Stimulated activated CD4-positive, alpha-beta T cell treated with anti-CD3 and anti-CD28 coated beads, Interleukin-12 subunit alpha, Interleukin-12 subunit beta, amount 100 ng/mL, for 4 hours (primary cell): Measurements from ENCODE around the gene OR10J5.
"Not testable (repeated sequence)": the region's sequence is repeated elsewhere in the genome, so short reads cannot be mapped to it uniquely, and the experiment has no call there.

Experiments used
- DNase-seq: peaks from one replicate; pipeline ENCODE4 v3.0.0-alpha.2; 2020

Gene OR10J5, protein sequence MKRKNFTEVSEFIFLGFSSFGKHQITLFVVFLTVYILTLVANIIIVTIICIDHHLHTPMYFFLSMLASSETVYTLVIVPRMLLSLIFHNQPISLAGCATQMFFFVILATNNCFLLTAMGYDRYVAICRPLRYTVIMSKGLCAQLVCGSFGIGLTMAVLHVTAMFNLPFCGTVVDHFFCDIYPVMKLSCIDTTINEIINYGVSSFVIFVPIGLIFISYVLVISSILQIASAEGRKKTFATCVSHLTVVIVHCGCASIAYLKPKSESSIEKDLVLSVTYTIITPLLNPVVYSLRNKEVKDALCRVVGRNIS

DNA sequence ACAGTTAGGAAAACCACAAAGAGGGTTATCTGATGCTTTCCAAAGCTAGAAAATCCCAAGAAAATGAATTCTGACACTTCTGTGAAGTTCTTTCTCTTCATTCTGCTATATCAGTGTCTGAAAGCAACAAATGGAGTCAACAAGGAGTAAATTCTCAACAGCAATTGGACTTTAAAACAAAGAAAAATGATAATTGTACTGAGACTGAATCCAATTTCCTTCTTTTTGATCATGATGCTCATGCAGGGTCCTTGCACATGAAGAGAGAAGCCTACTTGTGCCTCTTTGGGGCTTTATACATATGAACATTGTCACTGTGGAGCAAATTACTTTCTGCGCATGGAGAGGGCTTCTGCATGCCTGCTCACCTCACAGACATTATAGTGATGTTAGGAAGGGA lies at the start of gene OR10J5:
OR10J5 (minus strand) TSS at position 101 of the 400 bp plus-strand sequence; CDS start at position 101, 0 bp downstream.
- DNase-seq: no peak

DNA sequence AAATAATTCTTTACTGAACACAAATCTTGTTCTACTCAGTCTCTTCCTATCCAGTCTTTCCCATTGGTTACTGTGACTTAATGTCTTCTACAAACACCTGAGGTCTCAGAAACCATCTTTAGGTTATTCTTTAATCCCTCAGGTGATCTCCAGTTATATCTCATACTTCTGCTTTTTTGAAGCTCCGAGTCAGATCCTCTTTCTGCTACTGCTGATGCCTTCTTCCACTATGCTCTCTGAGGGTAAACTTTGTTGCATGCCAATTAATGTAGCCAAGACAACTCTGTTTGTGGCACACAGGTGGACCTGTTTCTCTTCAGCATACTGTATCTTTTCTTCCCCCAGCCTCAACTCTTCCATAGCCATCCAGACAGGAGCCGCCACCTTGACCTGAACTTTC lies 48.7 kb upstream of the OR10J5 start:
- DNase-seq: no peak

DNA sequence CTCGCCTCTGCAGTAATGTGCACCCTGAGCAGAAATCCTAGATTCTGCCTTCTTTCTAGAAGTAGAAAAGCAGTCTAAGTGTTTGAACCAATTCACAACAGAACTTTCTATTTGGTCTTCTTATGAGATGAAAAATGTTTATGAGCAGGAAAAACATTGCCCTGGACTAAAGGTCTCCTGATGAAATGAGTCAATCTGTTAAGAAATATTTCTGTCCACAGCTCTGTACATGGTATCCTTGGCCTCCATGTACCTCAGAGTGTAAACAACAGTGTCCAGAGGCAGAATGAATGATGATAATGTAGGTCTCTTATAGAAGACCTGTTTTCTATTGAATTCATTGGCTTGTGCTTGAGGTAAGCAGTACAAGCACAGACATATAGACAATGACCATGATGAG lies 45.6 kb upstream of the OR10J5 start:
- DNase-seq: no peak

DNA sequence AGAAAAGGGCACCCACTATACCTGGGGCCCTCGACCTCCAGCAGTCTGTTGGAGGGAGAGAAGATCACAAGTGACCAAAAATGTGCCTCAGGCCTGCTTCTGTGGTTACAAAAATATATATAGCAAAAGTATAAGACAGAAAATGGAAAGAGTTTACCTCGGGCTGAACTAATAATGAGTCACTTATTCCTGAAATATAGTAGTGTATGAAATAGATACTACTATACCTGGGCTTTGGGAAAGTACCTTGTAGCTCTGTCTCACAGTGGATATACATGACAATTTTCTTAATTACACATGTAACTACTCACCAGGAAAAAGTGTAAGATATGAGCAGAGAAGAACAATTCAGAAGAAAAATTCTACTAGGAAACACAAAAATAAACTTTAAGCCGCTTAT lies 44.5 kb upstream of the OR10J5 start:
- DNase-seq: no peak

DNA sequence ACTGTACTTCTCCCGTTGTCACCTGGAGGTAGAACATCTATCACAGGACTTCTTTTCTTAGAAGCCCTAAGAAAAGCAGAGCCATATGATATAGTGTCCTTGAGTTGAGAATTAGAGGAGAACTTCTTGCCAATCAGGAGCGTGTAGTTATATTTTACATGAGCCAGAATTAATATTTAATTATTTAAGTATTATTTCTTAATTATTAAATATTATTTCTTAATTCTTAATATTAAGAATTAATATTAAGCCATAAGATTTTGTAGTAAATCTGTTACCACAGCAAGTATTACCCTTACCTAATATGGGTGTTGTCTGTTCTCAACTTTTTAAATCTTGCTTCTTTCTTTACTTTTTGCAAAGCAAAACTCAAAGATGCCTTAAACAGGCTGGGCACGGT lies 41.6 kb upstream of the OR10J5 start:
- no peak for DNase-seq

DNA sequence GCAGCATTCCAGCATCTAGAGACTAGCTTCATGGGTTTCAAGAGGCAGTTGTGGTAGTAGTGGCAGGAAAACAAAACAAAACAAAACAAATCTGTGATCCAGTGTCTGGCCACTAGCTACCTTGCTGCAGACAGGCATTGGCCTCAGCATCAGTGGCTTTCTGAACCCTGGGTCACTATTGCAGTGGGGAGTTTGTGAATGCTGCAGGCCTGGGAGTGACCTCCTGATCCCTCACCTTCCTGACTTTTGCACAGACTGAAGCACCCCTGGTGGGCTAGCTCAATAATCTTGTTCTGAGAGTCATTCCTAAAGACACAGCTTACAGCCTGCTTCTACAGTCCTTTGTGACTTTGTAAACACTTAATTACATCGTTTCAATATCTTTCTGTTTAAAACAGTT lies 26.9 kb upstream of the OR10J5 start:
- no peak for DNase-seq

DNA sequence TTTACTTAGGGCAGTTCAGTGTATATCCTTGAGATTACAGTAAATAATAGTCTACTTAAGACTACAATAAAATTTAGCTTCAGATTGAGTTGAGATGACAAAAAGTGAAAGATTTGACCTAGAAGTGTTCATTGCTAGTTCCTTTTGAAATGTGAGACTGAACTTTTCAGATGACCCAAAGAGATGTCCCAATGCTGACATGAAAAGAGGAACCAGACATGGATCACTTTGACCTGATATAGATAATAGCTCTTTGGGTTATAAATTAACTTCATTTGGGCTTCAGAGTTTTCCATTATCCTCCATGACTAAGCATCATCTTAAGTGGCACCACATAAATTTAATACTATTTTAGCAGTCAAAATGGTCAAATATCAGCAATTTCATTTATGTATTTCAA lies 25.7 kb upstream of the OR10J5 start:
- no peak for DNase-seq

DNA sequence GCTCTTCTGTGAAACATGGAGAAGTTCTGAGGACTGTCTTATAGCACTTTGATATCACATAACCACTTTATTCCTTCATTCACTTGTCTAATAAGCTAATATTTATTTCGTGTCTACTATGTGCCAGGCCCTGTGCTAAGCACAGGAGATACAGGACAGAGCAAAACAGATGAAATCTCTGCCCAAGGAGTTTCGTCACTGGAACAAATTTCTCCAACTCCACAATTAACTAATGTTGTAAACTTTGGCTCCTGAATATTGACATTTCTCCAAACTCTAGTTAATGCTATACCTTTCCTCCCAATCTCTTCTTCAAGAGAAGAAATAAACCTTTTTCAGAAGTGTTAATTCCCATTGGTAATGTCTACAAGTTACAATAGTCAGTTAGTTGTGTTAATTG lies 24.8 kb upstream of the OR10J5 start:
- no peak for DNase-seq

DNA sequence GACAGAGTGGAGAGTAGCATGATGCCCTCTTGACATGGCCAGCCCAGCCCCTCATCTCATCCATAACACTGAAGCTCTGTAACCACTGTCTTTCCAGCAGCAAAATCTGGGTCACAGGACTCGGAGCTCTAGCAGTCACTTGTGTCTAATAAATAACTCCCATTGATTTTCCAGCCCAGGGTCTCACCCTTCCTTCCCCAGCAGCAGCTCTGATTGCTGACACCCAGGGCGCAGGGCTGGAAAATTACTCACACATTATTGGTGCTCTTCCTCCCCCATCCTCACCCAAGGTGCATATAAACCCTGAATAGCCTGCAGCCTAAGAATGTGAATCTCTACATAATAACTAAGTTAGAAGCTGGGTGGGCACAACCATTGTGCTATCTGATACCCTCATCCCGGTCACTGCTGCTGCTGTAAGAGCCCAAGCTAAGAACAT lies 21.1 kb upstream of the OR10J5 start:
- DNase-seq: no peak

DNA sequence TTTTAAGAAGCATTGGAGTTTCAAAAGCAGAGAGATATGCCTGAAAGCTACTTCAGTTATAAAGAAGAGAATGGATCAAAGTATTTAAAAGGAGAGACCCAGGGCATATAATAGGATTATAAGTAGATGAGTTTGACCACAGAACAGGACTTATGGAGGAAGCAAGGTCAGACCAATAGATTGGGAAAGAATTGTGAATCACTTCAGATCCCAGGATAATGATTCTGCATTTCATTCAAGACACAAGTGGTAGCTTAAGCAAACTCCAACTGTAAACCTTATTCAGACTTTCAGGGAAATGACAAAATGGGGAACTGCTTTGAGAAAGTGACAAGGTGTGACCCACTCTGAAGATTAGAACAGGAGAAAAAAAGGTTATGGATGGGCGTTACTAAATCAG lies 18.9 kb upstream of the OR10J5 start:
- DNase-seq: no peak

DNA sequence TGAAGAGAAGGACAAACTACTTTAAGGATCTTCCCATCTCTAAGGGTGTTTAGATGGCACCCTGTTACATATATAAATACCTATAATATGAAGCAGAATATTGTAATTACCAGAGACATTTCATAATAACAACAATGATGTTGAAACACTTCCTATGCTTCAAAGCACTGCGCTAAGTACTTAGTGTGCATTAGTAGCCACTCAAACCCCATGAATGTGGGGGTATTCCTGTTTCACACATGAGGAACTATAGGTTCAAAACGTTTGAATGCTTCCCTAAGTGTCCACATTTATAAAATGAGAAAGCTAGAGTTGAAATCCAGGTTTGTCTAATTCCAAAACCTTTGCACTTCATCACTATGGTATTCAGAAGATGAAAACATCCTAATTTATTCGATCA lies 18.5 kb upstream of the OR10J5 start:
- DNase-seq: no peak

DNA sequence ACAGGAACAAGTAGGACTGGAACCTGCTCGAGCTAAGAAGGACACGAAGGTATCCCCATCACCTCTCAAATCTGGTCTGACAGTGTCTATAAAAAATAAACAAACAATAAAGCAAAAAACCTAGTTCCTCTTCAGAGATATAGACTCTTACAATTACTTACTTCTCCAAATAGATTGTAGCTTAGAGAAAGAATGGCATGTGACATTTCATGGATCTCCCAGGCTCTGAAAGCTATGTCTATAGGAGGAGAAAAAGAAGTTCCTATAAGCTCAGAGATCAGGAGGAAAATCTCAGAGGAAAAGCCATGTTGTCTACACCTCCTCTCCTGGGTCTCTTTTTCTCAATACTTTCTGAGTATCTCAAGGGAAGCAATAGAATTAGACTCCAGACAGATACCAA lies 12.3 kb upstream of the OR10J5 start:
- DNase-seq: no peak

DNA sequence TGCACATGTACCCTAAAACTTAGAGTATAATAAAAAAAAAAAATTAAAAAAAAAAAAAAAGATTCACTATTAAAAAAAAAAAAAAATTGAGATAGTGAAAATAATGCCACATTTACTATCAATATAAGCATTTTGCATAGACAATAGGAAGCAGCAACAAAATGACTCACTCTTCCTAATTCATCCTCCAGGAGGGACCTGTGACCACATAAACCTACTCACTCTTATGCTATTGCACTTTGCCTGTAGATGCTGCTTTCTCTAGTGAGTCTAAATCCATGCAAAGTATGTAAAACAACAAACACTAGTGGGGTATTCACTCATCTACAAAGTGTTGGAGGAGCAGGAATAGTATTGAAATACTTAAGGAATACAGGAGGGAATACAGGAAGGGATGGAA lies 2.9 kb downstream of the OR10J5 start:
- DNase-seq: no peak

DNA sequence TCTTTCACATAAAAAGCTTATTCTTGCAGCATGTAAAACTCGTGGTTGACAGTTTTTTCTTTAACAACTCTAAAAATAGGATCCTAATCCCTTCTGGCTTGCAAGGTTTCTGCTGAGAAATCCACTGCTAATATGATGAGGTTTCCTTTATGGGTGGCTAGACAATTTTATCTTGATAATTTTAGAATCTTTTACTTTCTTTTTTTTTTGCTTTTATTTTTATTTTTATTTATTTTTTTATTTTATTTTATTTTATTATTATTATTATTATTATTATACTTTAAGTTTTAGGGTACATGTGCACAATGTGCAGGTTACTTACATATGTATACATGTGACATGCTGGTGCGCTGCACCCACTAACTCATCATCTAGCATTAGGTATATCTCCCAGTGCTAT lies 11.0 kb downstream of the OR10J5 start:
- DNase-seq: not testable (repeated sequence)

DNA sequence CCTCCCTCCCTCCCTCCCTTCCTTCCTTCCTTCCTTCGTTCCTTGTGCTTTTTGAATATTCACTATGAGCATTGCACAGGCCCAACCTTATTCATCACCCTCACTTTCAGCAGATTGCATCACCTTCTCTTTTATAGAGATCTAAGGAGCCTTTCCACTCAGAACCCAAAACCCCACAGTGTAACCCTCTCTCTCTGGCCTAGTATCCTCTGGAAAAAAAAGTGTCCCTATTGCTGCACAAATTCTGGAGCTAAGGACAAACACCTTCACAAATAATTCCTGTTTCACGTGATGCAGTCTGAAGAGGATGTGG lies 25.6 kb downstream of the OR10J5 start:
- no peak for DNase-seq

DNA sequence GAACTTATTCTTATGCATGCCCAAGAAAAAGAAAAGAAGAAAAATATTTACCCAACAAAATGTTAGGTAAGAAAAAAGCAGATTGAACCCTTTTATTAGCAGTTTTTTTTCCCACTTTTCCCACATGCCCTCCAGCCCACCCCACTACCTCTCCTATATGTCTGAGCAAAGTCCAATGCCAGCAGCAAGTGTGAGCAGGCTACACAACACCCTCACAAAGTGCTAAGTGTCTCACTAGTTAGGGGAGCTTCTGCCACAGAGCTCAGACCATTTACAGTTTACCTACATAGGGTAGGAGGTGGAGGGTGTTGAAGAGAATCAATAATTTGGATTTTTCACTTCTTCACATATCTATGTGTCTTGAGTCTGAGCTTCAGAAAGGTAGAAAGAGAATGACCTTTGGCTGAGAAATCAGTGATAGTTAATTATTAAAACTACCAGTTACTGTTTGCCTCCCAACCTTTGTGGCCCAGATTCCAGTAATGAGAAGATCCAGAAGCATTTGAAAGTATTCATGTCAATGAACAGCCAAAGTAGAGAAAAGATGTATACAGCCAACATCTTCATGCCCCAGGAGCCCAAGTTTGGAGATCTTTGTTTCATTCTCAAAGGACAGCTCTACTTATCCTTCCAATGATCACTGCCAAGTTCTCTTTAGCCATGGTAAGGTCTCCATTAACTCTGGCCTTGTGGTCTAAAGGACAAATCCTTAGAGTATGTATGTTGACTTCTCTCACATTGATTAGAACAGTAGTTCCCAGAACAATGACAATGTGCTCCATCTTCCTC lies 26.2 kb downstream of the OR10J5 start:
- no peak for DNase-seq

DNA sequence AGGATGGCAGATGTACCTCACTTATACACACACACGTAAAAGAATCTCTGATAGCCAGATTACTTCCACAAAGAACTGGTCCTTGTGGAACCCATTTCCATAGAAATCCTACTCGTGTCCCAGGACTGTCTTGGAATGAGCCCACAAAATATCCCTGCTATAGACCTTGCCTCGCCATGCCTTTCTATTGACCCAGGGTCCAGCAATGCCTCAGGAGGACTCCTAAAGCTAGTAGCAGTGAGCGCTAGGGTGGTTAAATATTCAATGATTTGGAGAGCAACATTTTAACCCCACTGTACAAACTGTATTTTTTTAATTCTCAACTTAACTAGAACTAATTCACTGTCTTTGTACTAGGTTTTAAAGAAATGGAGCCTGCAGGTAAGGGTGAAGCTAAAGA lies 26.9 kb downstream of the OR10J5 start:
- DNase-seq: no peak

DNA sequence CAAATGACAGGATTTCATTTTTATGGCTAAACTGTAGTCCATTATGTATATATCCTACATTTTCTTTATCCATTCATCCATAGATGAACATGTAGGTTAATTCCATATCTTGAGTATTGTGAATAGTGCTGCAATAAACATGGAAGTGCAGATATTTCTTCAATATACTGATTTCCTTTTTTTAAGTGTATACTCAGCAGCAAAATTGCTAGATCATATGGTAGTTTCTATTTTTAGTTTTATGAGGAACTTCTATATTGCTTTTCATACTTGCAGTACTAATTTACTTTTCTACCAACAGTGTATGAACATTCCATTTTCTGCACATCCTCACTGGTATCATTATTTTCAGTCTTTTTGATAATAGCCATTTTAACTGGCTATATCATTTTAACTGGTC lies 30.1 kb downstream of the OR10J5 start:
- DNase-seq: no peak

DNA sequence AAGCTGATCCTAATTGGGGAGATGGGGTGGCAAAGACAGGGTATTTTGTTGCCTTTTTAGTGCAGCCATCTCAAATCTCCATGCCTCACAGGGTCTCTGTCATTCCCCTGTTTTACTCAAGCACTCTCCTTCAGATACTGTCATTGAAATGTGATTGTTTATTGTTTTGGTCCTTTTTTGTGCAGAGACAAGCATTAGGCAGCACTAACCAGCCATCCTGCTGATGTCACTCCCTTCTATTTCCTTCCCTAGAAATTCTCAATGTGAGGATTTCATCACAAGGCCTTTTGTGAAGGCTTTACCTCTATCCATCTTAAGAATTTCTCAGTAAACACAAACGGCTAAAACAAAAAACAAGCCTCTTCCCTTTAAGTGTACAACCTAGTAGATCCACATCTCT lies 34.7 kb downstream of the OR10J5 start:
- no peak for DNase-seq

DNA sequence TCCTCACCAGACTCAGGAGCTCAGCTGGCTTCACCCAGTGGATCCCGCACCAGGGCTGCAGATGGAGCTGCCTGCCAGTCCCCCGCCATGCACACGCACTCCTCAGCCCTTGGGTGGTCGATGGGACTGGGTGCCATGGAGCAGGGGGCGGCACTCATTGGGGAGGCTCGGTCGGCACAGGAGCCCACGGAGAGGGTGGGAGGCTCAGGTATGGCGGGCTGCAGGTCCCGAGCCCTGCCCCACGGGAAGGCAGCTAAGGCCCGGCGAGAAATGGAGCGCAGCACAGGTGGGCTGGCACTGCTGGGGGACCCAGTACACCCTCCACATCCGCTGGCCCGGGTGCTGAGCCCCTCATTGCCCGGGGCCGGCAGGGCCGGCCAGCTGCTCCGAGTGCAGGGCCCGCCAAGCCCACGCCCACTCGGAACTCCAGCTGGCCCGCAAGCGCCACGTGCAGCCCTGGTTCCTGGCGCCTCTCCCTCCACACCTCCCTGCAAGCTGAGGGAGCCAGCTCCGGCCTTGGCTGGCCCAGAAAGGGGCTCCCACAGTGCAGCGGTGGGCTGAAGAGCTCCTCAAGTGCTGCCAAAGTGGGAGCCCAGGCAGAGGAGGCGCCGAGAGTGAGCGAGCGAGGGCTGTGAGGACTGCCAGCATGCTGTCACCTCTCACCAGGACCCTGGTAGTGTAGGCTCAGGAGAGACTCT lies 41.1 kb downstream of the OR10J5 start:
- not testable (repeated sequence) for DNase-seq

DNA sequence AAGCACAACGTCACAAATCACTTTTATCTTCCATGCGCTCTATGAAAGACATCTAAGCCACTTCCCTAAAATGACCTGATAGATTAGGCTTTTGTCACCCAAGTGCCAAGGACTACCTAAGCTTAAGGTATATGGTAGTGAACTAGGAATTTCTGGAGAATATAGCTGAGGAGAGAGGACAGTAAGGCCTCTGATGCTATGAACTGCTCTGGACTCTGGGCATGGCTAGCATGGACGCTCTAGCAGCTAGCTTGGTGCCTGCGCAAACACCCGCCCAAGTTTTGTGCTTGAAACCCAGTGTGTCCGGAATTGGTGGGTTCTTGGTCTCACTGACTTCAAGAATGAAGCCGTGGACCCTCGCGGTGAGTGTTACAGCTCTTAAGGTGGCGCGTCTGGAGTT lies 42.5 kb downstream of the OR10J5 start:
- DNase-seq: no peak

DNA sequence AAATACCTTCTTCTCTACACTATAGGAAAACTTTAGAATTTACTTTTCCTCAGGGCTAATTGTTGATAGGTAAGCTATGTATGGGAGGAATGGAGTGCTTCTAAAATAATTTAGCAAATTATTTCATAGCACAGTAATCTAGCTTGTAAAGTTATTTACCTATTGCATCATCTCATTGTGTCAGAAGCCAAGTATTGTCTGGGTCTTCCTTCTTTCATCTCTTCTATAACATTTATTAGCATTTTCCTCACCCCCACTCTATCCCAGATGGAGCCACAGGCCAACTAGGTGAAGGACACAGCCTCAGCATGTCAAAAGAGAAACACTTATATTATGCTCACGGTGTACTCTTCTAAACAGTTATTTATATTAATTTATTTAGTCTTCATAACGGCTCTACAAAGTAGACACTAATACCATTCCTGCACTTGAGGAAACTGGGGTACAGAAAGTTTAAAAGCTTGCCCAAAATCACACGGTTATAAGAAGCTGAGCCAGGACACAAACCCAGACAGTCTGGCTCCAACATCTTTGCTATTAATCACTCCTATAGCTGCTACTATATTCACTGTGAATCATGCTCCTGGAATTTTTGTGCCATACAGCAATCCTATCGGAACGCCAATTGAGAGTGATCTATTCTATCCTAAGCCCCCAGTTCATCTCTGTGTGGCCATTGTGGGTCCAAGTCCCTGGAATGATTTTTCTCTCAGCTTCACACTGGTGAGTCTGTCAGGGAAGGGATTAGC lies 43.1 kb downstream of the OR10J5 start:
- no peak for DNase-seq
